GM18505 (cell line): Measurements from ENCODE around the gene LMO1.

Experiments
- ATAC-seq: cut with Tn5 transposase; IDR thresholded peaks from one replicate; pipeline ENCODE4 v1.9.1; 2021; ENCODE audit not compliant: unreplicated experiment
- POLR2A ChIP-seq: IDR thresholded peaks from 4 replicates; pipeline ENCODE4 v1.6.1; 2011; ENCODE audit warnings: borderline replicate concordance; ENCODE audit not compliant: insufficient read depth, insufficient read length; ENCODE audit errors: extremely low read depth

LMO1 gene

DNA sequence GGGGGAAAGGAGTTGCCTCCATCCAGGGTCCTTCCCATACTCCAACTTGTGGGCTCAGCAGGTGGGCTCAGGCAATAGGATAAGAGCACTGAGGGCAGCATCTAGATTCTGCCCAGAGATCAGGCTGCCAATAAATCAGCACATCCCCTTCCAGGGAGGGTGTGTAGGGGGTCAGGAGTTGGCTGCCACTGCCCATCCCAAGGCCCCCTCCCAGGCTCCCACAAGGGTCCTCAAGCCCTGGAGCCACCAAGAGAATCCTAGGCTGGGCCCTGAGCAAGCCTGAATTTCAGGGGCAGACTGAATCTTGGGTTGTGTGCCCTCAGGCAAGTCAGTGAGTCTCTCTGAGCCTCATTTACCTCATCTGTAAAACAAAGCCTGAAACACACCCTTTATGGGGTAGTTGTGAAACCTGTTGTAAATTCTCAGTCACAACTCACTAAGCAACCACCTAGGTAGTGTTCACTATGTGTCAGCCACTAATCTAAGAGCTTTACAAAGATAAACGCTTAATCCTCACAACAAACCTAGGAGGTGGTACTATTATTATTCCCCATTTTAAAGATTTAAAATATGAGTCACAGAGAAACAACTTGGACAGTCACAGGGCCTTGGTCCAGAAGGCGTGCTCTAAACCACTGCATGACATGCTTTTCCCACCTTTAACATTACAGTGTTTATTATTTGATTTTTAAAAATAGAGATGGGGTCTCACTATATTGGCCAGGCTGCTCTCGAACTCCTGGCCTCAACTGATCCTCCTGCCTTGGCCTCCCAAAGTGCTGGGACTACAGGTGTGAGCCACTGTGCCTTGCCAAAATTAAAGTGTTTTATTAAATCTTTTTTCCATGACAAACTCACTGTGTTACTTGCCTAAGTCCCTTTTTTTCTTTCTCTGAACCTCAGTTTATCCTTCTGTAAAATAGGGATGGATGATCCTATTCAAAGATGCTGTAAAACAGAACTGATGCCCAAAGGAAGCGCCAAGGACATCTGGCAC, 36.2 kb downstream of the LMO1 start:
- ATAC-seq, result no peak
- TF ChIP-seq POLR2A, result no peak

GRCh38 chr11:8225589-8226036, 38.1 kb downstream of the LMO1 start:
- no peak for TF ChIP-seq POLR2A
- no peak for ATAC-seq

DNA sequence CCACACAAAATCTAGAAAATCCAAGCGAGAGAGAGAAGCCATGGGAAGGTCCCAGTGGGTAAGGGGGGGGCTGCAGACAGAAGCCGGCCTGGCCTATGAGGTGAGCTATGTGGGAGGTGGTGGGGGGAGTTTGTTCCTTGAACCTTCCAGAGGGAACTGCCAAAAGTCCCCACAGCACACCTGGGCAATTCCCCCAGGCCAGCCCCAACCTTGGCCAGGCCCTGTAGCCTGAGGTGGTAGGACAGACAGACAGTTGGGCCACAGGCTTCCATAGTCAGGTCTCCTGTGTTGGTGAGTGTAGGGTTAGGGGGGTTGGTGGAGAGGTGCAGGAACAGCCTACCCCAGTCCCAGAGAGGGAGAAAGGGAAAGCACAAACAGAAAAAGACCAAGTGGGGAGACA, 39.0 kb downstream of the LMO1 start:
- no peak for TF ChIP-seq POLR2A
- no peak for ATAC-seq

GRCh38 chr11:8224161-8224591, 39.5 kb downstream of the LMO1 start:
- no peak for ATAC-seq

DNA sequence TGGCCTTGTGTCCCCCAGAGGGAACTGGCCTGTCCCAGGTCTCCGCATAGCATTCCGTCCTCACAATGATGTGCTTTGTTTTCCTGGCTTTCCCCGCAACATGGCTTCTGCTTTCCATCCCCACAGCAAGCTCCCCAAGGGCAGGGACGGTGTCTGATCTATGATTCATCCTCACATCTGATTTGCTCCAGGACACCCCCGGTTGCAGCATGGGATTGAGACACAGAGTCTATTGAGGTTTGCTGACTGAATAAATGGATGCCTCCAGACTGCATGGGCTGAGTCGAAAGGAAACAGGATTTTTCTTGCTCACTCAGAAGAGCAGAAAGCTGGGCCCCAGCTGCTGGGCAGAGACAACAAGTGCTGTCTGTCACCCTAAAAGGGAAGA, 40.2 kb downstream of the LMO1 start:
- no peak for ATAC-seq
- TF ChIP-seq POLR2A, result no peak

More at GRCh38 chr11:8224161-8224591, 39.5 kb downstream of the LMO1 start:
- TF ChIP-seq POLR2A, result no peak

GRCh38 chr11:8222820-8223512, 40.7 kb downstream of the LMO1 start:
- no peak for TF ChIP-seq POLR2A
- ATAC-seq, result no peak

DNA sequence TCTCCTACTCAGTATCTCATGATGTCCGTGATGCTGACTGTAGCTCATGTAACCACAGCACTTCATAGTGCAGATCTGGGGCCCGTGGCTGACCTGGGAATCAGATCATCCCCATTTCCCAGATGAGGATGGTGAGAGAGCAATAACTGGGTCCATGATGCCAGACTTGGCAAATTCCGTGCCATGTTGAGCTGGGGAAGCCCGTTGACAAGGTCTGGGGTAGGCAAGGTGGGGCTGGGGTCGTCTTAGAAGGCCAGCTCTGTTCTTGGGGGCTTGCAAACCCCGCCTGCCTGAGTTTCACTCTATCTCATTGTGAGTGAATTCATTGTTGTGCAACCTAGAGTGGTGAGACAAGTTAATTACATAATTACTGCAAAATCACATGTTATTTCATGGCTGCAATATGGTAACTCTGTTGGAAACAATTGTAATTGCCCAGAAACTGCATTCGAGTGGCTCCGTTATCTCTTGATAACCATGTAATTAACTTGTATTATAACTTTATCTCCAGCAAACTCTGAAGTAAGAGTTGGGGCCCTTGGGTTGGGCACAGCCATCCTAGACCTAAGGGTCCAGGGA, 41.7 kb downstream of the LMO1 start:
- no peak for ATAC-seq
- no peak for TF ChIP-seq POLR2A

- TF ChIP-seq POLR2A, result no peak
- no peak for ATAC-seq
These were observed 42.5 kb downstream of the LMO1 start for GRCh38 chr11:8221046-8221723.

DNA sequence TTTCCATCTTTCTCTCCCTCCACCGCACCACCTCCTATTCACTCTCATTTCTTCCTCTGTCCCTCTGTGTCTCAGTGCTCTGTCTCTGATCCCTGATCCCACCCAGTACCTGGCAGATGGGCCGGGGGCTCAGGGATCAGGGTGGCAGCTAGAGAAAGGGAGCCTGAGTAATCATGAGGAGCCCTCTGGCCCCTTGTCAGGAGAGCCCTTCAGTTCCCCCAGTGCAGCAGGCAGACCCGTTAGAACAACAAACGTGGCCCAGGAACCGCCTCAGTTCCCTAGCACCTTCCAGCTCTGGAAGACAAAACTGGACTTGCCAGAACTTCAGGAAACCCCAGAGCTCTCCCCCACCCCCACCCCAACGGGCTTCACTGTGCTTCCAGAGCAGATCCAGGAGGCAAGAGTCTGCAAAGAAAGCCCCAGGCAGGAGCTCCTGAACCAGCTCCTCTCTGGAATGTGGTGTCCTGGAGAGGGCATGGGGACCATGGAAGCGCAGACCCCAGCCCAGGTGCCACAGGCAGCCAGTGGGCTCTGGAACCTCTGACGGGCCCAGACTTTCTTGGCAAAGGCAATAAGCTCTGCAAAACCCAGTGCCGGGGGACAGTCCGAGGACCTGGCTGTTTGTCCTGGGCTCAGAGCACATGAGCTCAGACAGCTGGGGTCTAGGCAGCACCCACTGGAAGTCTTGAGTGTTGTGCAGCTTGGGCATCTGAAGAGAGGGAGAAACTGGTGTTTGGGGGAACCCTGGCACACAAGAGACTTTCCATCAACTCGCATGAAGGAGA, 43.2 kb downstream of the LMO1 start:
- no peak for TF ChIP-seq POLR2A
- ATAC-seq, result no peak

DNA sequence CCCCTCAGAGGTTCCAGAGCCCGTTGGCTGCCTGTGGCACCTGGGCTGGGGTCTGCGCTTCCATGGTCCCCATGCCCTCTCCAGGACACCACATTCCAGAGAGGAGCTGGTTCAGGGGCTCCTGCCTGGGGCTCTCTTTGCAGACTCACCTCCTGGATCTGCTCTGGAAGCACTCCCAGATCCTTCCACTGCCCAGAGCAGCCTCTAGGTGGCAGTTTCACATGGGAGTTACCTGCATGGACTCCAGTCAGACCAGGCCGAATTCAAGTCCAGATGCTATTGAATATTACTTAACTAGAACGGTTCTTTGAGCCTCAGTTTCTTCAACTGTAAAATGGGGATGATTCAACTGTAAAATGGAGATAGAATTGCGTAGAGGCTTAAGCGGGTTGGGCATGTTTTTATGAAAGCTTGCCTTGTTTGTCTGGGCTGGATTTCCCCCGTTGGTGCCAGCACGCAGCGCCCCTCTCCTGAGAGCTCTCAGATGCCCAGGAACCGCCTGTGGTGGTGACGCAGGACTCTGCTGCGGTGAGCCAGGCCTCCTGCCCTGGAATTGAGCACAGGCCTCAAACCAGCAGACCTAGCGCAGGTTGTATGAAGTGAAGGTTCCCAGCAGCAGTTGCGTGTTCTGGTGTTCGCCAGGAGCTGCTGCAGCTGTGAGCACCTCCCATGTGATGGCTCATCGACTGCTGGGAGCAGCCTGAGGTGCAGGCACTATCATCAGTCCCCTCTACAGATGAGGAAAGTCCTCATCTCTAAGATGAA, 44.2 kb downstream of the LMO1 start:
- no peak for ATAC-seq
- no peak for TF ChIP-seq POLR2A

DNA sequence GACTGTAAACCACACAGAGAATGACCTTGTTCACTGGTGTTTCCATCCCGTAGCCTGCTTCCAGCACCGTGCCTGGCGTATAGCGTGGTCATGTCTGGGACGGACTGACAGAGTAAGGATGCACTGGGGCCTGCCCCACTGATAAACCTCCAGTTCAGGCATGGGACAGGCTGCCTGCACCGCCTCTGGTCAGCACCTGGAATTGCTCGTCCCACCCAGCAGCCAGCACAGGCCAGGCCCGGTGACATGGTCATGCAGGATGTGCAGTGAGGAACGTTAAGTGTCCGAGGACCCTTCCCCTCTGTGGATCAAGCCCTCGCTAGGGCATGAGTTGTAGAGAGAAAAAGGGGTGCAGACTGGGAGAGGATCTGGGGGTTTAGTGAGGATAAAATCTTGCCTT, 44.8 kb downstream of the LMO1 start:
- no peak for TF ChIP-seq POLR2A
- no peak for ATAC-seq

DNA sequence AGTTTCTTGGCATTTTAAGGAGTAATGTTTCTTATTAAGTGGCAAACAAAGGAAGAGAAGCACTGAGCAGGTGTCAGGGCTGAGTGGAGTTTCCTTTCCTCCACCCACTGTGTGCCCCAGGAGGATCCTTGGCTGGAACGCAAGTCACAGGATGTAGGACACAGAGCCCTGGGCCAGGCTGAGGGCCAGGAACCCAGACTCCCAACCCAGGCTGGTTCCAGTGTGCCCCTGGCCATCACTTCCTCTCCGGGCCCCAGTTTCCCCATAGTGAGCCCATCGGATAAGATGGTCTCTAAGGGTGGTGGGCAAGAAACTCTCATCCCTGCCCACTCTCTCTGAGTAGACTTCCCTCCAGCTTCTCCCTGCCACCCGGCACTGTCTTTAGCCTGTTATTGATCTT, 45.3 kb downstream of the LMO1 start:
- ATAC-seq, result no peak
- no peak for TF ChIP-seq POLR2A
